ENCODE measurements around the gene MEIS1. TPM values are rescaled to one million over a fixed set of nuclear protein-coding genes. Genes with fewer than 3 reads are reported as not detected.

MEIS1 gene
- total RNA-seq, 1 experiment from 2014 or later: 0.66 TPM

GRCh38 chr2:66508484-66509071, 73.7 kb downstream of the MEIS1 start:
- no CpG with 5 or more reads among the region's 17 CpGs for WGBS (ENCODE audit: extremely low coverage, insufficient read length, low lambda C conversion rate)
- Histone ChIP-seq H2BK15ac (ENCODE audit: low read depth, low read length) (no peak overlapping the region), H3K9me3 (ENCODE audit: control insufficient read depth, low read depth, low read length) (no peaks in the 10 kb centered on the region), H3K4me2 (ENCODE audit: insufficient read depth, insufficient read length, low read length) (peak overlapping the region; percentile 30), H3T11ph (ENCODE audit: low read length) (no peak overlapping the region), H3K14ac (ENCODE audit: insufficient read depth, low read length) (no peak overlapping the region), H3K79me2 (ENCODE audit: insufficient read depth, low read length) (no peaks in the 10 kb centered on the region), H3K27me3 (ENCODE audit: insufficient read depth, low read length) (no peaks in the 10 kb centered on the region; the same call in 1 of the 2 replicates), H3K23me2 (ENCODE audit: insufficient read length, low read depth, low read length, poor library complexity, severe bottlenecking) (no peaks in the 10 kb centered on the region), H4K8ac (replicated peaks; ENCODE audit: insufficient read length, low read depth, low read length) (no peak overlapping the region), H2BK120ac (ENCODE audit: low read depth, low read length, poor library complexity, severe bottlenecking) (no peak overlapping the region), H4K5ac (ENCODE audit: insufficient read length, low read depth, low read length) (no peak overlapping the region), H2AK5ac (ENCODE audit: insufficient read length, low read length) (no peak overlapping the region), H3K4me1 (ENCODE audit: insufficient read depth, low read length) (peaks cover 18% of the 10 kb centered on the region), H3K27ac (ENCODE audit: insufficient read length, low read depth, low read length) (no peak overlapping the region), H2BK20ac (ENCODE audit: low read depth, low read length, poor library complexity, severe bottlenecking) (no peak overlapping the region), H3K4ac (ENCODE audit: low read depth, low read length) (no peak overlapping the region), H2BK5ac (ENCODE audit: insufficient read length, low read length) (no peak overlapping the region), H2AFZ (ENCODE audit: low read length) (no peak overlapping the region), H2BK12ac (ENCODE audit: insufficient read length, low read depth, low read length) (no peak overlapping the region), H3K56ac (ENCODE audit: insufficient read length, low read depth, low read length) (no peak overlapping the region), H3K9ac (ENCODE audit: extremely low read depth, insufficient read length, low read length) (no peak overlapping the region), H3K79me1 (ENCODE audit: insufficient read depth, low read depth, low read length, poor library complexity, severe bottlenecking) (no peaks in the 10 kb centered on the region), H4K91ac (ENCODE audit: insufficient read length, low read depth, low read length) (no peak overlapping the region), H3K23ac (ENCODE audit: insufficient read length, low read depth, low read length) (no peak overlapping the region), H3K18ac (ENCODE audit: insufficient read length, low read depth, low read length) (no peak overlapping the region), H4K20me1 (ENCODE audit: control insufficient read depth, insufficient read depth, insufficient read length) (no peaks in the 10 kb centered on the region)
- Mint-ChIP-seq H3K4me3 (peak overlapping the region; percentile 24 to 33; a peak in 2 of 5 replicates), H3K4me1 (peaks cover 43 to 48% of the 10 kb centered on the region in 2 experiments), H3K27me3 (ENCODE audit: low read depth) (peaks cover 10% of the 10 kb centered on the region), H3K36me3 (ENCODE audit: insufficient read depth in 1 of 3, low read depth in 3 of 3) (no peaks in the 10 kb centered on the region), H3K9me3 (no peaks in the 10 kb centered on the region), H3K27ac (no peak overlapping the region)
- DNase-seq: peak; percentile 42
- no peak for TF ChIP-seq CTCF (conservative IDR thresholded peaks at IDR 0.05)

Measured in H9 (cell line).